Pons (tissue), 1 donor: ENCODE data around the gene TRIM38.
"Not testable (repeated sequence)": the region's sequence is repeated elsewhere in the genome, so short reads cannot be mapped to it uniquely, and the experiment has no call there.

Experiments
- DNase-seq: peaks from one replicate; pipeline ENCODE4 v3.0.0-alpha.2; 2016; ENCODE audit warnings: low spot score

The TRIM38 gene

GRCh38 chr6:26006086-26006939 lies 43.7 kb downstream of the TRIM38 start:
- DNase-seq: no peak

- not testable (repeated sequence) for DNase-seq
These were observed 44.3 kb downstream of the TRIM38 start for GRCh38 chr6:26006940-26007305.

GRCh38 chr6:26008470-26008869 lies 45.9 kb downstream of the TRIM38 start:
- DNase-seq: no peak

DNA sequence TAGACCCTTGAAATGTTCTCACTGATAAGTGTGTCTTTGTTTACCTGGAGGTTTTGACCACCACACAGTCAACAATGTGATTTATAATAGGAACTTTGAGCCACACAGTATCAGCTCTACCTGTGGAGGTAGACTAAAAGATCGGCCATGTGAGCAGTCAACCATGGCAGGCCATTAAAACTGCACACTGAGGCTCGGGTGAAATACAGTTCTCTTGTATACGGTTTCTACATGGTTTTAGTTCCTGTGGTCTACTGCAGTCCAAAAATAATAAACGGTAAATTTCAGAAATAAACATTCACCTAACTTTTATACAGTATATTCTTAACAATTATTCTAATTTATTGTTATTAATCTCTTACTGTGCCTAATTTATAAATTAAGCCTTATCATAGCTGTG lies 47.2 kb downstream of the TRIM38 start:
- no peak for DNase-seq

GRCh38 chr6:26012061-26012460 lies 49.5 kb downstream of the TRIM38 start:
- no peak for DNase-seq

DNA sequence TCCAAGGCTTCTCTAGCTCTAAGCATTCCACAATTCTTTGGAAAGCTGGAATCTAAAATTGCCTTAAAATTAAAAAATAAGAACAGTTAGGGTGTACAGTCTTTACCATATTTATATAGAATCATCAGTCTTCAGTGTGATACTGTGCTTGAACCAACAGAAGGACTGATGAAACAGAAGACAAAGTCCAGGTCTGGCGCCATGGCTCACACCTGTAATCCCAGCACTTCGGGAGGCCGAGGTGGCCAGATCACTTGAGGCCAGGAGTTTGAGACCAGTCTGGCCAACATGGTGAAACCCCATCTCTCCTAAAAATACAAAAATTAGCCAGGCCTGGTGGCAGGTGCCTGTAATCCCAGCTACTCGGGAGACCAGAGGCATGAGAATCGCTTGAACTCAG lies 51.8 kb downstream of the TRIM38 start:
- not testable (repeated sequence) for DNase-seq

- no peak for DNase-seq
These were observed 53.8 kb downstream of the TRIM38 start for GRCh38 chr6:26016245-26016962.

DNA sequence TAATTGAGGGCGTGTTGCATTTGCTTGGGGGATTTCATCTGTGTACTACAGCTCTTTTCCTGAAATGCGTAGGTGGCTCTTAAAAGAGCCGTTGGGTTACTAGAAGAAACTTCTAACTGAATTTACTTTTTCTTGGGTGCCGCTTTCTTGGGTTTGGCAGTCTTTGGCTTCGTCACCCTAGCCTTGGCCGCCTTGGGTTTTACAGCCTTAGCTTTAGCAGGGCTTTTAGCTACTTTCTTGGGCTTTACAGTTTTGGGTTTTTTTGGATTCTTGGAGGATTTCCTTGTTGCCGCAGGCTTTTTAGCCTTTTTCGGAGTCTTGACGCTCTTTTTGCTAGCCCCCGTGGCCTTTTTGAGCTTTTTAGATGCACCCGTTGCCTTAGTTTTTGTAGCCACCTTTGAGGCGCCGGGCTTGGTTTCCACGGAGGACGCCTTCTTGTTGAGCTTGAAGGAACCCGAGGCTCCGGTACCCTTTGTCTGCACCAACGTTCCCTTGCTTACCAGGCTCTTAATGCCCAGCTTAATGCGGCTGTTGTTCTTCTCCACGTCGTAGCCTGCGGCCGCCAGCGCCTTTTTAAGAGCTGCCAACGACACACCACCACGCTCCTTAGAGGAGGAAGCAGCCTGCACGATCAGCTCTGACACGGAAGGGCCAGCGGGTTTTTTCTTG lies 54.5 kb downstream of the TRIM38 start:
- no peak for DNase-seq

GRCh38 chr6:26017632-26017966 lies 55.0 kb downstream of the TRIM38 start:
- no peak for DNase-seq

DNA sequence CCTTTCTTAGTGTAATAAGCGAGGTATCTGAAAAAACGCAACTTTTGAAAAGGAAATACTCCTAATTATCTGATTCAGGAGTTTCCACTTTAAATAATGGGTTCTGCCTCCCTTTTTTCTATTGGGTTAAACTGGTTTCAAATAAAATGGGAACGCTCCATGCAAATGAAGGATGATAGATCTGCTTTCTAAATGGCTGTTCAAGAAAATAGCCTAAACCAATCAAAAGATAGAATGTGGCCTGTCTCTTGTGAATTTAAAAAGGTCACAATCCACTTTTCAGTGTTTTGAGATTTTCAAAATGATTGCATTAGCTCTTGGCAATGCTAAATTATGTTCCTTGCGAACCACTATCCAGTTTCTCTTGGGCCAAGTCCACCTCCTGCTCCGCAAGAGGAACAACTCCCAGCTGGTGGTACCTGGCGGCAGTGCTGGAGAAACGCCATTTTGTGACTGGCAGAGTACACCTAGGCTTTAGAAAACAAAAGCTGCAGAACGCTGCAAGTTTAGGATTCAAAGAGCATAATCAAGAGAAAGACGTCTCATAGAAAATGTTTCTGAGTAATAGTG lies 56.7 kb downstream of the TRIM38 start:
- DNase-seq: no peak

GRCh38 chr6:26019967-26020328 lies 57.3 kb downstream of the TRIM38 start:
- DNase-seq: no peak

DNA sequence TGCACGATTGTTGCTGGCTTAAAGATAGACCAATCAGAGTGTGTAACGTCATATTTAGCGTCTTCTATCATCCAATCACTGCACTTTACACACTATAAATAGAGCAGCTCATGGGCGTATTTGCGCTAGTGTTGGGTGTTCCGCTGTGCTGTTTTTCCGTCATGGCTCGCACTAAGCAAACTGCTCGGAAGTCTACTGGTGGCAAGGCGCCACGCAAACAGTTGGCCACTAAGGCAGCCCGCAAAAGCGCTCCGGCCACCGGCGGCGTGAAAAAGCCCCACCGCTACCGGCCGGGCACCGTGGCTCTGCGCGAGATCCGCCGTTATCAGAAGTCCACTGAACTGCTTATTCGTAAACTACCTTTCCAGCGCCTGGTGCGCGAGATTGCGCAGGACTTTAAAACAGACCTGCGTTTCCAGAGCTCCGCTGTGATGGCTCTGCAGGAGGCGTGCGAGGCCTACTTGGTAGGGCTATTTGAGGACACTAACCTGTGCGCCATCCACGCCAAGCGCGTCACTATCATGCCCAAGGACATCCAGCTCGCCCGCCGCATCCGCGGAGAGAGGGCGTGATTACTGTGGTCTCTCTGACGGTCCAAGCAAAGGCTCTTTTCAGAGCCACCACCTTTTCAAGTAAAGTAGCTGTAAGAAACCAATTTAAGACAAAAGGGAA lies 57.9 kb downstream of the TRIM38 start:
- DNase-seq: peak; percentile 93

DNA sequence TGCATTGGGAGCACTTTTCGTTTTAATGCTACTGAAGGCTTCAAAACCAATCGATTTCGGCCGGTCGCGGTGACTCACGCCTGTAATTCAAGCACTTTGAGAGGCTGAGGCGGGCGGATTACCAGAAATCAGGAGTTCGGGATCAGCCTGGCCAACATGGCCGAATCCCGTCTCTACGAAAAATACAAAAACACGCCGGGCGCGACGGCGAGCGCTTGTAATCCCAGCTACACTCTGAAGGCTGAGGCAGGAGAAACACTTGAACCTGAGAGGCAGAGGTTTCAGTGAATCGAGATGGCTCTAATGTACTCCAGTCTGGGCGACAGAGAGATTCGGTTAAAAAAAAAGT lies 58.4 kb downstream of the TRIM38 start:
- DNase-seq: no peak

GRCh38 chr6:26021350-26022131 lies 58.9 kb downstream of the TRIM38 start:
- peak; percentile 97 for DNase-seq

DNA sequence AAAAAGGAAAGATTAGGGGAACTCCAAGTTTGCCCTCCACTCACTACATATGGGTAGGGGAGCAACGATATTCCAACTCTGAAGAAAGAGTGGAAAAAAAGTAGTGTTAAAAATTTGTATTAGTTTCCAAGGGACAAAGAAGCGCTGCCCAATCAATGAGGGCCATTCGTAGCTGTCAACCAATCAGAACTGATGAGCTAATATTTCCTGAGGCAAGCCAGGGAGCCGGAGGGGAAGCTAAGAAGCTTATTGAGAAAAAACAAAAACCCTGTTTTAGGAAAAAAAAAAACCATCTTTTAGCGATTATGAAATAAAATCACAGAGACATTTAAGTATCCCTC lies 59.5 kb downstream of the TRIM38 start:
- DNase-seq: peak; percentile 95

DNA sequence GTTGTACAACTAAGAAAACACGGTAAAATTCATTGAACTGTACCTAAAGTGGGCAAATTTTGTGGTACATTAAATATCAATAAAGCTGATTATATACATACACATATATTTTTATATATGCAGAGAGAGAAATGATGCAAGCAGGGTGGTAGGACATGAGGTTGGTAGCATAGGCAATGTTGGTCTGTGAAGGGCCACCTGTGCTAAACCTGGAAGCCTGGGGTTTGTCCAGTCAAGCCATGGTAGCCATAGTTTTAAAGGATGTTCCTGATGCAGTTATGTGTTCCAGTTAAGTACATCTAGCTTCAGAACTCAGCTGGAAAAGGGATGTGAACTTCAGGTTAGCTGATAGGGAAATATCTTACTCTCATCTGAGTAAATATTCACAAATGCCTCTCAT lies 60.1 kb downstream of the TRIM38 start:
- no peak for DNase-seq

GRCh38 chr6:26024651-26025046 lies 62.0 kb downstream of the TRIM38 start:
- DNase-seq: no peak

GRCh38 chr6:26025047-26025893 lies 62.7 kb downstream of the TRIM38 start:
- no peak for DNase-seq

DNA sequence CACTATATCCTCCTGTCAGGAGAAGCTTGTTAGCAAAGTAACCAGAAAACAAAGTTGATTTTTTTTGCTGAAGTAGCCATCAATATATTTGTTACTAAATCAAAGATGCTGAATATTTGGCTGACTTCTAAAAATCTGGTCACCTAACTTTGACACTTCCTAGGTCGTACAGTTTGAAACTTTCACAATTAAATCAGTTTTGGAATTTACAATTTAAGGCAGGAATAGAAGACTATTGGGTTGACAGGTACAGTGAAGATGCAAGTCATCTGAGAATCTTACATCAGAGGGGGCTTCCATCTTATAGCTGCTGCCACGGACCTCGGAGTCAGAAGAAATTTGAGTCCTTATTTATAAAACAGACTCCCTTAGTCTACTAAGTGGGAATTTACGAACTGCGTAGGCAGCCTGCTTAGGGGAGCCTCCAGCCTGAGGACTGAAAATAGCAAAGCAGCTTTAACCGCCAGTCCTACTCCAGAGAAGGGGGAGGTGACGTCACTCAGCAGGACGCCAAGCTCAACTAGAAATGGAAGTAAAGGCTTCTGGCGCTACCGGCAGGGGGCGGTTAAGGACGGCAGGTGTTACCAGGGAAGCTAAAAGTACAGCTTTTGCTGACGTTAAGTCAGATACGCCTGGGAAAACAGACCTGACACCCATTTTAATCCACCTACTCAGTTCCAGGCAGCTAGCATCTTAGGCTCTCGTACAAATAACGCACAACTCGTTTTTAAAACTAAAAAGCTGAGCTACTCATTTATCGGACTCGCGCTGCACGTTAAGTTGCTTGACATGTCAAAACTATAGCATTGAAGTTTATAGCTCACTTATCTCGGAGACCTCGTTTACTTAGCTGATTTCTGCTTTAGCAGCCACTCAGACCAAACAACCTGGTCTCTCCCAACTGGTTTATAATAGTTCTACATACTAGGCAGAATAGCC lies 63.6 kb downstream of the TRIM38 start:
- DNase-seq: peak; percentile 91
